PC-3 (cell line): ENCODE measurements around the gene DISP3. TPM values are rescaled to one million over a fixed set of nuclear protein-coding genes. Genes with fewer than 3 reads are reported as not detected.

Experiments used
- ATAC-seq: fragments of 200-7000 bp; cut with Tn5 transposase; 2 replicates; pipeline ENCODE4 v1.9.1; 2020; ENCODE audit warnings: mild to moderate bottlenecking, moderate library complexity
- BruUV-seq: library from RNA; stranded (reverse); fragments of 400-500 nt; replicated peaks from 2 replicates; lab custom pipeline; 2021; lab: Mats Ljungman, UMichigan
- CTCF ChIA-PET: fragments of 300-600 bp; sonication (Branson Sonifier 250); formaldehyde crosslinking; loops from one replicate; lab custom pipeline; 2022; ENCODE audit warnings: antibody characterized with exemption; lab: Charles Lee
- POLR2A ChIA-PET: fragments of 300-600 bp; sonication (Branson Sonifier 250); formaldehyde crosslinking; loops from one replicate; lab custom pipeline; 2022; ENCODE audit warnings: antibody characterized with exemption; ENCODE audit not compliant: unreplicated experiment; lab: Charles Lee
- DNase-seq: peaks from one replicate; pipeline ENCODE4 v3.0.0-alpha.2; 2015
- H2AFZ ChIP-seq: fragments of 300-600 bp; sonication (generic); 2 replicates; pipeline ENCODE4 v1.6.0; 2016; ENCODE audit warnings: antibody characterized with exemption, low read length
- H3F3A ChIP-seq: fragments of 300-600 bp; sonication (generic); one replicate; pipeline ENCODE4 v1.6.0; 2017; ENCODE audit warnings: antibody characterized with exemption, low read length, control low read depth, mild to moderate bottlenecking; ENCODE audit not compliant: unreplicated experiment
- H3K27ac ChIP-seq: fragments of 300-600 bp; sonication (generic); 2 replicates; pipeline ENCODE4 v1.5.1; 2016; ENCODE audit warnings: mild to moderate bottlenecking, low read length
- H3K27me3 ChIP-seq: fragments of 300-600 bp; sonication (generic); 2 replicates; pipeline ENCODE4 v1.6.1; 2016; ENCODE audit warnings: low read length, mixed read lengths
- H3K36me3 ChIP-seq: fragments of 300-600 bp; sonication (generic); 2 replicates; pipeline ENCODE4 v1.6.1; 2016; ENCODE audit warnings: low read depth, mixed run types, low read length, mixed read lengths
- H3K4me1 ChIP-seq: fragments of 300-600 bp; sonication (generic); 2 replicates; pipeline ENCODE4 v1.5.1; 2016; ENCODE audit warnings: low read length; ENCODE audit not compliant: insufficient read depth
- H3K4me2 ChIP-seq: fragments of 300-600 bp; sonication (generic); 2 replicates; pipeline ENCODE4 v1.6.0; 2016; ENCODE audit warnings: low read length
- H3K4me3 ChIP-seq: fragments of 300-600 bp; sonication (generic); 2 replicates; pipeline ENCODE4 v1.5.1; 2016; ENCODE audit warnings: mild to moderate bottlenecking, low read length, mixed read lengths
- H3K79me2 ChIP-seq: fragments of 300-600 bp; sonication (generic); 2 replicates; pipeline ENCODE4 v1.6.1; 2017; ENCODE audit warnings: low read length, mixed read lengths
- H3K9ac ChIP-seq: fragments of 300-600 bp; sonication (generic); 2 replicates; pipeline ENCODE4 v1.6.0; 2016; ENCODE audit warnings: mild to moderate bottlenecking, low read length
- H3K9me2 ChIP-seq: fragments of 300-600 bp; sonication (generic); replicated peaks from 2 replicates; pipeline ENCODE4 v1.6.1; 2016; ENCODE audit warnings: mixed run types, low read length, mixed read lengths
- H3K9me3 ChIP-seq: fragments of 300-600 bp; sonication (generic); 2 replicates; pipeline ENCODE4 v1.6.1; 2016; ENCODE audit warnings: low read length, mixed read lengths
- H4K20me1 ChIP-seq: fragments of 300-600 bp; sonication (generic); 2 replicates; pipeline ENCODE4 v1.6.1; 2016; ENCODE audit warnings: low read length, mixed read lengths
- EZH2 ChIP-seq: fragments of 300-600 bp; sonication (generic); IDR thresholded peaks from one replicate; pipeline ENCODE4 v1.6.1; 2017; ENCODE audit warnings: antibody characterized with exemption, mild to moderate bottlenecking, low read length; ENCODE audit not compliant: unreplicated experiment
- EZH2phosphoT487 ChIP-seq: fragments of 300-600 bp; sonication (generic); IDR thresholded peaks from 2 replicates; pipeline ENCODE4 v1.6.1; 2018; ENCODE audit warnings: mild to moderate bottlenecking, antibody characterized with exemption, low read length, borderline replicate concordance
- intact Hi-C: fragments of 100-400 bp; cut with micrococcal nuclease; formaldehyde crosslinking; loops from 2 replicates; pipeline ENCODE4 v1.9.0; 2023
- total RNA-seq: library from RNA; depleted of rRNA; stranded (reverse); fragments of >200 nt; gene quantifications from 2 replicates; pipeline ENCODE4 v1.2.3, GENCODE V29; 2014
- TF ChIP-seq, protein P1 (sequence below): fragments of 300-600 bp; sonication (generic); conservative IDR thresholded peaks from 2 replicates; pipeline ENCODE4 v1.5.1; 2017; ENCODE audit warnings: antibody characterized with exemption, low read depth, mild to moderate bottlenecking, low read length

DISP3 gene
- total RNA-seq, 1 experiment from 2014 or later, result 0.40 TPM

DNA sequence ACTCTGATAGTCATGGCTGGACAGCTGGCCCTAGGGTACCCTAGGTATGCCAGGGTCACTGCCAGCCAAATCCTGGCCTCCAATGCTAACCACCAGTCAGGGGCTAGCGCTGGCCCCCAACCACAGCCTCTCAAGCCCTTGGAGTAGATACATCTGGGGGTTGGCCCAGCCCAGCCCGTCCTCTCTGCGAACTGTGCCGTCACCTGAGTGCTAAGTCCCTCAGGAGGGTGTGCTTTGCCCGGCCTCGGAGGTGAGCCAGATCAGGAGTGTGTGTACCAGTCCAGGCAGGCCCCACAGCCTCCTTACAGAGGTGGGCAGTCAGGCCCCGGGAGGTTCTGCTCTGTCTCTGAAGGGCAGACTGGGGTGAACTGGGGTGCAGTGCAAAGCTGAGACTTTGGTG, 34.0 kb upstream of the DISP3 start:
- intact Hi-C loops, result no loop called here
- H3K79me2 ChIP-seq, result no peaks in the 10 kb centered on the region
- TF ChIP-seq EZH2 (no peak), EZH2phosphoT487 (no peak)
- TF ChIP-seq, protein P1, sequence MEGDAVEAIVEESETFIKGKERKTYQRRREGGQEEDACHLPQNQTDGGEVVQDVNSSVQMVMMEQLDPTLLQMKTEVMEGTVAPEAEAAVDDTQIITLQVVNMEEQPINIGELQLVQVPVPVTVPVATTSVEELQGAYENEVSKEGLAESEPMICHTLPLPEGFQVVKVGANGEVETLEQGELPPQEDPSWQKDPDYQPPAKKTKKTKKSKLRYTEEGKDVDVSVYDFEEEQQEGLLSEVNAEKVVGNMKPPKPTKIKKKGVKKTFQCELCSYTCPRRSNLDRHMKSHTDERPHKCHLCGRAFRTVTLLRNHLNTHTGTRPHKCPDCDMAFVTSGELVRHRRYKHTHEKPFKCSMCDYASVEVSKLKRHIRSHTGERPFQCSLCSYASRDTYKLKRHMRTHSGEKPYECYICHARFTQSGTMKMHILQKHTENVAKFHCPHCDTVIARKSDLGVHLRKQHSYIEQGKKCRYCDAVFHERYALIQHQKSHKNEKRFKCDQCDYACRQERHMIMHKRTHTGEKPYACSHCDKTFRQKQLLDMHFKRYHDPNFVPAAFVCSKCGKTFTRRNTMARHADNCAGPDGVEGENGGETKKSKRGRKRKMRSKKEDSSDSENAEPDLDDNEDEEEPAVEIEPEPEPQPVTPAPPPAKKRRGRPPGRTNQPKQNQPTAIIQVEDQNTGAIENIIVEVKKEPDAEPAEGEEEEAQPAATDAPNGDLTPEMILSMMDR, result no peak
- H3F3A ChIP-seq, result no peaks in the 10 kb centered on the region
- no peak overlapping the region for H3K4me3 ChIP-seq
- no peaks in the 10 kb centered on the region for H3K9me2 ChIP-seq
- no peaks in the 10 kb centered on the region for H3K9me3 ChIP-seq
- no TSS peak for BruUV-seq
- H3K4me2 ChIP-seq, result no peak overlapping the region
- no peaks in the 10 kb centered on the region for H4K20me1 ChIP-seq
- H2AFZ ChIP-seq, result no peak overlapping the region
- peaks cover 88% of the 10 kb centered on the region for H3K27me3 ChIP-seq
- ATAC-seq (no peak), DNase-seq (no peak)
- H3K9ac ChIP-seq, result no peak overlapping the region
- ChIA-PET POLR2A (no interaction called here), CTCF (no interaction called here)
- H3K4me1 ChIP-seq, result no peaks in the 10 kb centered on the region
- no peaks in the 10 kb centered on the region for H3K36me3 ChIP-seq
- no peak overlapping the region for H3K27ac ChIP-seq

DNA sequence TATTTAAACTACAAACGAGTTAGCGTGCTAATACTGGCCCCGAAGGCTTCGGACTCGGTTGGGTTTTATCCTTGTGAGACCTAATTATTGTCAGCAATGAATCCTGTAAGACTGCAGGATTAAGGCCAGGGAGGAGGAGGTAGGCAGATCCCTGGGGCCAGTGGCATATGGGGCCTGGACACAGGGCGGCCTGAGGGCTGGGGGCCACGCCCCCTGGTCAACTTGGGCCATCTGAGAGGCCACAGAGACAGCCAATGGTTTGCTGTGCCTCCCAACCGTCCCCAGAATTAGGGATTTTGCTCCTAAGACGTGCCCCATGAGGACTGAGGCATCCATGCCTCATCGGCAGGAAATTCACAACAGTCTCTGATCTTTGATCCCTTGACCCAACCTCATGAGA, 31.1 kb upstream of the DISP3 start:
- Histone ChIP-seq H3K9ac (no peak overlapping the region), H3K27ac (no peak overlapping the region), H3K4me2 (no peak overlapping the region), H3K36me3 (no peaks in the 10 kb centered on the region), H3F3A (no peaks in the 10 kb centered on the region), H3K79me2 (no peaks in the 10 kb centered on the region), H4K20me1 (no peaks in the 10 kb centered on the region), H3K9me2 (no peaks in the 10 kb centered on the region), H3K4me1 (no peaks in the 10 kb centered on the region), H3K27me3 (peaks cover 73% of the 10 kb centered on the region), H3K4me3 (no peak overlapping the region), H2AFZ (no peak overlapping the region), H3K9me3 (no peaks in the 10 kb centered on the region)
- ChIA-PET CTCF (no interaction called here), POLR2A (no interaction called here)
- no peak for DNase-seq
- intact Hi-C loops, result no loop called here
- TF ChIP-seq EZH2phosphoT487, result no peak
- no peak for ATAC-seq
- no TSS peak for BruUV-seq

DNA sequence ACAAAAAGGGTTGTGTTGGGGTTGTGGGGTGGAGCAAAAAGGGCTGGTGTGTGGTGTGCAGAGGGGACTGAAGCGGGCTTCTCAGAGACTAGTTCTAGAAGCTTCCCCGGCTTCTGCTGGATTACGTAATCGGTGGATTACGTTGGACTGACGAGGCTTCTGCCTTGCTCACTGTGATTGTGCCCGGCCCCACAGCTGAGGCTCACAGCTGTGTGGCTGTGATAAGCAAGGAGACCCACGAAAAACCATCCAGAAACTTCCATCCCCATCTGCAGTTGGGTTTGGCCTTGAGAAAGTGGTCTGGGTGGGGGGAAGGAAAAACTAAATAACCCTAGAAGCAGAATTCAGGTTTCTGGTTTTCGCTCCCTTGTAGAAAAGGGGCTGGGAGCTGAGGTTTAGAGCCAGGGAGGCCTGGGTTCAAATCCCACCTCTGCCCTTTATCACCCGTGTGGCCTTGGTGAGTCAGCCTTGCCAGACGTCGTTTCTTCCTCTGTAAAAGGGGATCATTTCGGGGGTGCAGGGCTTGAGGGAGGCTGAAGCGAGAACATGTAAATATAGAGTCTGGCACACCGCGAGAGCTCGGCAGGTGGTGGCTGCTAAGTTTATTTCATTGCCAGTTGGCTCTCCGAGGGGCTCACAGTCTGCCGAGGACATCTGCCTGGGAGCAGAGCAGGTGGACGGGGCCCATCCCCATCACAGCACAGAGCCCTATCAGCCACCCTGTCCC, 30.4 kb upstream of the DISP3 start:
- Histone ChIP-seq H4K20me1 (no peaks in the 10 kb centered on the region), H3F3A (no peaks in the 10 kb centered on the region), H3K4me2 (no peak overlapping the region), H3K4me3 (no peak overlapping the region), H3K9me2 (no peaks in the 10 kb centered on the region), H3K9me3 (no peaks in the 10 kb centered on the region), H2AFZ (no peak overlapping the region), H3K9ac (no peak overlapping the region), H3K36me3 (no peaks in the 10 kb centered on the region), H3K27ac (no peak overlapping the region), H3K4me1 (no peaks in the 10 kb centered on the region), H3K27me3 (peaks cover 68% of the 10 kb centered on the region), H3K79me2 (no peaks in the 10 kb centered on the region)
- TF ChIP-seq, protein P1, result no peak
- no peak for TF ChIP-seq EZH2
- no peak for TF ChIP-seq EZH2phosphoT487
- ChIA-PET POLR2A (no interaction called here), CTCF (no interaction called here)
- no TSS peak for BruUV-seq
- DNase-seq, result no peak
- ATAC-seq, result no peak
- intact Hi-C loops, result no loop called here
